Tongue (tissue), 2 donors: ENCODE data around the gene PLEKHJ1. TPM values are rescaled to one million over a fixed set of nuclear protein-coding genes. Genes with fewer than 3 reads are reported as not detected.
A peak's percentile ranks its signal among the peaks of the same experiment; 100 is the strongest.
"Not testable (repeated sequence)": the region's sequence is repeated elsewhere in the genome, so short reads cannot be mapped to it uniquely, and the experiment has no call there.

ENCODE experiments used
- DNase-seq: peaks from one replicate; pipeline ENCODE4 v3.0.0-alpha.2; 2015
- total RNA-seq: library from RNA; depleted of rRNA; stranded (reverse); fragments of >200 nt; gene quantifications from one replicate; pipeline ENCODE4 v1.2.3, GENCODE V29; 2014

PLEKHJ1 gene
- total RNA-seq: 88.1 TPM

- peak; percentile 100 for DNase-seq
Measured at GRCh38 chr19:2236314-2237050, at the start of gene PLEKHJ1, which contains the start of gene SF3A2. TSS of gene PLEKHJ1 (minus strand) at chr19:2236329. CDS start at chr19:2236248, 81 bp downstream. TSS of gene SF3A2 (plus strand) at chr19:2236824. CDS start at chr19:2243419, 6,595 bp downstream.

- DNase-seq: no peak
Measured at GRCh38 chr19:2283835-2284507, 47.8 kb upstream of the PLEKHJ1 start.

- no peak for DNase-seq
Measured at GRCh38 chr19:2282862-2283237, 46.7 kb upstream of the PLEKHJ1 start.

- peak; percentile 60 for DNase-seq
Measured at GRCh38 chr19:2282062-2282861, 46.1 kb upstream of the PLEKHJ1 start, which contains the start of gene PEAK3. TSS of gene PEAK3 (minus strand) at chr19:2282175. CDS start at chr19:2280931, 1,244 bp downstream.

GRCh38 chr19:2281265-2282061 lies 45.3 kb upstream of the PLEKHJ1 start:
- not testable (repeated sequence) for DNase-seq

- DNase-seq: no peak
Measured at GRCh38 chr19:2280633-2281264, 44.6 kb upstream of the PLEKHJ1 start.

GRCh38 chr19:2278459-2279158 lies 42.5 kb upstream of the PLEKHJ1 start:
- DNase-seq: no peak

- no peak for DNase-seq
Measured at GRCh38 chr19:2277138-2277537, 41.0 kb upstream of the PLEKHJ1 start.

GRCh38 chr19:2276429-2276986 lies 40.4 kb upstream of the PLEKHJ1 start:
- no peak for DNase-seq

GRCh38 chr19:2275588-2276428 lies 39.7 kb upstream of the PLEKHJ1 start:
- DNase-seq: peak; percentile 54

- peak; percentile 81 for DNase-seq
Measured at GRCh38 chr19:2274931-2275535, 38.9 kb upstream of the PLEKHJ1 start.

- DNase-seq: no peak
Measured at GRCh38 chr19:2274185-2274711, 38.1 kb upstream of the PLEKHJ1 start.

- peak; percentile 85 for DNase-seq
Measured at GRCh38 chr19:2273356-2274184, 37.4 kb upstream of the PLEKHJ1 start.

GRCh38 chr19:2271234-2272103 lies 35.3 kb upstream of the PLEKHJ1 start:
- DNase-seq: no peak

- DNase-seq: peak; percentile 86
Measured at GRCh38 chr19:2270423-2271233, 34.5 kb upstream of the PLEKHJ1 start.

GRCh38 chr19:2270157-2270422 lies 34.0 kb upstream of the PLEKHJ1 start:
- DNase-seq: no peak
